GM12873 (cell line): Measurements from ENCODE around the gene GPR61.

Experiments used
- CTCF ChIP-seq: IDR thresholded peaks from 2 replicates; pipeline ENCODE4 v1.5.1; 2012; ENCODE audit warnings: low read depth, mild to moderate bottlenecking, moderate library complexity, low read length, control low read depth; ENCODE audit not compliant: insufficient read depth; ENCODE audit errors: missing control alignments

The GPR61 gene

GRCh38 chr1:109531826-109532364 is 7.8 kb upstream of the GPR61 start:
- no peak for TF ChIP-seq CTCF

GRCh38 chr1:109532365-109533136 is 7.1 kb upstream of the GPR61 start:
- TF ChIP-seq CTCF: peak; percentile 99

GRCh38 chr1:109534307-109534858 is 5.3 kb upstream of the GPR61 start:
- no peak for TF ChIP-seq CTCF

GRCh38 chr1:109535481-109535880 is 4.2 kb upstream of the GPR61 start:
- no peak for TF ChIP-seq CTCF

- TF ChIP-seq CTCF: no peak
Measured at GRCh38 chr1:109535971-109536491, 3.6 kb upstream of the GPR61 start.

GRCh38 chr1:109537450-109538178 is 2.1 kb upstream of the GPR61 start:
- no peak for TF ChIP-seq CTCF
